Retina (tissue), 1 donor: Measurements from ENCODE around the gene LRRTM4.
A peak's percentile ranks its signal among the peaks of the same experiment; 100 is the strongest.
"Not testable (repeated sequence)": the region's sequence is repeated elsewhere in the genome, so short reads cannot be mapped to it uniquely, and the experiment has no call there.

Experiments
- DNase-seq: peaks from one replicate; pipeline ENCODE4 v3.0.0-alpha.2; 2016

The LRRTM4 gene

DNA sequence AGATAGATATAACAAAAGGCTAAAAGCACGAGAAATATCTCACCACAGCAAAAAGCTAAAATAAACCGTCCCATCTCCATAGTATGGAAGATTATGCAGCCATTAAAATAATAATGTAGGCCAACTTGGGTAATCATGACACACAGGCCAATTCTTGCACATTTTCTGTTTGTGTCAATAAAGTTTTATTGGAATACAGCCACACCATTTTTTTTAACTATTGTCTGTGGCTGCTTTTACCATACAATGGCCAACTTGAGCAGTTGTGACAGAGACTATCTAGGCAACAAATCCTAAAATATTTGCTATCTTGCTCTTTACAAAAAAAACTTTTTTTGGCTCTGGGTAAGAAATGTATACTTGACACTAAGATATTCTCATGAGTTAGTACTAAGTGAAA lies 212.5 kb downstream of the LRRTM4 start:
- no peak for DNase-seq

DNA sequence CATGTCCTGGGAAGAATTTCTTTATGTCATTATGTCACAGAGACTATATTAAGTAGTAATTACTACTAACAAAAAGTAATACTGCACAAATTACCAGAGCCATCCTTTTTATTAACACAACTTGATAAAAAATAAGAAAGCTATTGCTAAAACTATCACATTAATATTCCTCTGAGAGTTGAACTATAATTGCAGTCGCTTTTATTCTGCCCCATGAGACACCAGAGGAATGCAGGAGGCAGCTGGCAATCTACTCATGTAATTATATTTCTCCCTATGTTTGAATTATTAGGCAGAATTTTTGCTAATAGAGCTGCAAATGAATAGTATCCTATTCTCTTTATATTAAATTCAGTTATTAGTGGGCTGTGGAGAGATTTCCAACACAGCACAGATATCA lies 220.7 kb downstream of the LRRTM4 start:
- DNase-seq, result no peak

DNA sequence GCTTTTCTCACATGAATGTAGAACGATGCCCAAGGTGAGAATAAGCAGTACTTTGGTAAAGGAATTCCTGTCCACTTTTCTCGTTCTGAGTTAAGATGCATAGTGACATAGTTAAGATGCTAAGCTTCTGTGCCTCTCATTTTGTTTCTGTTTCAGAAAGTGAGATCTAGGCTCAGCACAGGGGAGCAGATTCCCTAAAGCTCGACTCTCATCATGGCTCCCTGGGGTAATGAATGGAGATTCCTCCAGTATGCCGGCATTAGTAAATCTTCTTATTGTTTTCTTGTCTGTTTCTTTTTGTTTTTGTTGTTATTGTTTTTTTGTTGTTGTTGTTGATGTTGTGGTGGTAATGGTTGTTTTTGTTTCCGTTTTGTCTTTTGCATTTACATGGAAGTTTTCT lies 225.4 kb downstream of the LRRTM4 start:
- no peak for DNase-seq

DNA sequence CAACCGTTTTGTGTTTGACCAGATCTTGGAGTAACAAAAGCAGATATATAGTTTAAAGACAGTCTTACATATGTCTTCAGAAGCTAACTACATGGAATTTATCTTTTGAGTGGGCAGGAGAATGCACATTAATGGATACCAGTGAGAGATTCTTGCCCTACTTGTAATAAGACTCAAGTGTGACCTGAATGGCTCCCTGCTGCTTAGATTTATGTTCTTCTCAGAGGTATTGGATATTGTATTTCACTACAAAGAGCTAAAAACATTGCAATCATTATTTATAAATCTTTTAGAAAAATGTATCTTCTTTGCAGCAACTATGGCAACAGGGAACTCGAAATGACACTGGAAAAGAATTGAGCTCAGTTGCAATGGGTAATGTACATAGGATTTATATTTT lies 227.7 kb downstream of the LRRTM4 start:
- no peak for DNase-seq

DNA sequence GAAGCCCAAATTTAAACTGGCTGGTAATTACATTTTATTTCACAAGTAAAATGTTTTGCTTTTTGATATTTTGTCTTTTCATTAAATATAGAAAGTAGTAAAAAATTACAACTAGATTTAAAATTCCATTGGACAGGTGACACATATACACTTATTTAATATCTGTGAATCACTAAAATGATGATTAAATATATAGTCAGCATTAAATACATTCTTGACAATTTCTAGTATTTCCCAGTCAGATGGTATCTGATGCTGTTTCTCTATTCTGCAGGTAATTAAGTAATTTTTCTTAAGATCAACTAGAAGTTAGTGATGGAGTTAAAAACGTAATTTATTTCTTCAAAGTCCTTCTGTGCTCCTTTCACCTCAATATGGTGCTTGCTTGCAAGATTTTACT lies 237.8 kb downstream of the LRRTM4 start:
- DNase-seq, result no peak

DNA sequence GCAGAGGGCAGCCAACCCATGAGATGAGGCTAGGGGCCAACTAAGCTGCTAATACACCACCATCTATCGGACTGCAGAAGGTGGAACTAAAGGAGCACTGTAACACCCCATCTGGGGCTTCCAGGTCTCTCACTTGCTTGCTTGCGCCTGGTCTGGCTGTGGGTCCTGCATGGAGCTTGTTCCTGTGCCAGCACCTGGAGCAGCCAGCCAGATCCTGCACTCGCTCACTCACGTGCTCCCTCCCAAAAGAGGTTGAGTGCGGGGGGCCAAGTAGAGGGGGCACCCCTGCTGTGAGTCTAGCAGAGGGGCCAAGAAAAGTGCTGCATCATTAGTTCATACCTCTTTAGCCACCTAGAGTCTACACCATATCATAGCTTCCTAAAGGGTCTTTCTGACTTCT lies 250.9 kb downstream of the LRRTM4 start:
- no peak for DNase-seq

DNA sequence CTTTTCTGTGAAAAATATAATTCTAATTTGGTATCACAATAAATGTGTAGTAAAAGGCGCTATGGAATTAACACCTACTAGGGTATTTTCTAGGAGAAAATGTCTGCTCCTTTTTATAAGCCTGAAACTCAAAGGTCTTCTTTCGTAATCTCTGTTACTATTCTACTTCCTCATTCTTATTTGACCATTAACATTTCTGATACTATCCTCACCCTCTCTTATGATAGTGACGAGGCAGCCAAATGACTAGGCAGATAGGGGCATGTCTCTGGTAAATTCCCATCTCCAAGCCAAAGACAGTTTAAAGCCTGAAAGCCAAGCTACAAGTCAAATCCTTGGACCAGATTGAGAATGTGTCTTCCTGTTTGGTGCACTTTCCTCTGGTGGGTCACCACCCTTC lies 251.7 kb downstream of the LRRTM4 start:
- DNase-seq, result no peak

DNA sequence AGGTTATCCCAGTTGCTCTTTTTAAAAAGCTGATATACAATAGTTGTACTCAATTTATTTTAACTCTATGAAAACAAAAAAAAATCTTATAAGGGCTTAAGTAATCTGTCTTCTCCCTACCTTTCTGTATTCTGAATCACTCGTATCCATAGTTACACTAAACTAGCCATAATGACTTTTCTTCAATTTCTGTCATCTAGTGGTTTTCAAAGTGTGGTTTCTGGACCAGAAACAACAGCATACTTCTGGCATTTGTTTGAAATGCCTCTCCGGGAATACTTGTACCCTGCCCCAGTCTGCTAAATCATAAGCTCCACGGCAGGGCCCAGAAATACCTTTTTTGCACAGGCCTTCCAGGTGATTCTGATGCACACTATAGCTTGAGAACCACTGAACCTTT lies 253.6 kb downstream of the LRRTM4 start:
- no peak for DNase-seq

DNA sequence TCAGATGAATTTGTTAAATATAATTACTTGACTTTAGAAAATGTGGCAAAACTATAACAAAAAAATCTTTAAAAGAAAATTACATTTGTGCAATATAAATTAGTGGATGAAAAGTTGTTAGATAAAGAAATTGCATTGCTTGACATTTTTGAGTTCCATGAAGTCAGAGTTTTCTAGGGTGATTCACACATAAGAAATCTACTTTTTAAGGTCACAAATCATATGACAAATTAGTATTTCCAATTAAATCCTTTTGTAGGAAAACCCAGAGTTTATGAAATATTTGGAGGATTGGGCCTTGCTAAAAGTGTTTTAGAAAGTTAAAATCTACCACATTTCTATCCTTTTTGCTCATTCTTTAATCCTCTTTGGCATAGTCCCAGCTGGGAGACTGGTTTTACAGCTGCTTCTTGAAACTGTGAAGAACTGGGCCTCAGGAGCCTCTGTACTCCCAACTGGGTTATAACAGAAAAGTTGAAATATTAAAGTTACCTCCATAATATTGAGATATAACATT lies 289.2 kb downstream of the LRRTM4 start:
- DNase-seq, result no peak

DNA sequence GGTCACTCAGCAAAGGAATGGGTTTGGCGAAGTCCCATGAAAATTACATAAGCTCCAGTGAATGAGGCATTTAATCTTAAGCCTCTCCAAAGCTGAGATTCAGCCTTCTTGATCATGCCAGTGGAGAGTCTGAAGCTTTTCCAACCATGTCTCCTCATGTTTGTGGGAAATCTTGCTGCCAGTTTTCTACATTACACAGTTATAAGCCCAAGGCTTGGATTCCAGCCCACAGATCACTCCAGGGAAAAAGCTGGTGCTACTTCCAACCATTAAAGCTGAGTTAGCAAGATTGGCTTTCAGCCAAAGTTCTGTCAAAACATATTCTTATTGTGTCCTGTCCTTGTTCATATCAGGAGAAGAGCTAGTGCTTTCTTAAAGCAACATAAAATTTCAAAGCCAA lies 293.8 kb downstream of the LRRTM4 start:
- peak; percentile 29 for DNase-seq

GRCh38 chr2:77210725-77211124 lies 311.5 kb downstream of the LRRTM4 start:
- no peak for DNase-seq

- DNase-seq, result no peak
Measured at GRCh38 chr2:77207331-77207730, 314.8 kb downstream of the LRRTM4 start.

DNA sequence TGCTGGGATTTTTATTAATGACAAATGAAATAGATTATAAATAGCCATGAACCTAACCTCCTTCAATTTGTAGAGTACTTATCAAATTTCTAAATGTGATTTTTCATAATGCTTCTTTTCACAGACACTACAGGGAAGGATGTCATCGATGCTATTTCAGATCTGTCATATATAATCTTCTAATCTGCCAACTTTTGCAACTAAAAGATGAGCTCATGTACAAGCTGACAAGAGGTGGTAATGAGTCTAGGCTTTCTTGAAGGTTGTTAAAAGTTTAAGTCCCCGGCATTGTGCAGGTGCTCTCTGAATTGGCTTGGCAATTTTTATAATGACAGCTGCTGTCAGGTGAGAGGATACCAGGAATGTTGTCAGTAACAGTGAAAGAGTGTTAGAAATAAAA lies 320.4 kb downstream of the LRRTM4 start:
- DNase-seq, result no peak

DNA sequence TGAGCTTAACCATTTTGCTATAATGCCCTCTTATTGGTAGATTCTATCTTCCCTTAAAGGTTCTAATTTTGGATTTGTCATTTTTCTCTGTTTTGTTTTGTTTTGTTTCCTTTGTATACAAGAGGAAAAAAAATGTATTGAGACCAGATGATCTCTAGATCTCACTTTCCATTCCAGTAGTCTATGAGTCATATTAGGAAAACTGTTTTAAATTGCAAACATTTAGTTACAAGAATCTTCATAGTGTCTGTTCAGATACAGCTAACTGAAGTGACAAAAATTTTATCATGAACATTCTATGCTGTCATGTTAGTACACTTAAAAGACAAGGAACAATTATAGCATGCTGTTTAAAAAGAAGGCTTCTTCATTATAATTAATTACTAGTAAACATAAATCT lies 322.8 kb downstream of the LRRTM4 start:
- no peak for DNase-seq

- DNase-seq, result no peak
Measured at GRCh38 chr2:77193858-77194448, 328.2 kb downstream of the LRRTM4 start.

DNA sequence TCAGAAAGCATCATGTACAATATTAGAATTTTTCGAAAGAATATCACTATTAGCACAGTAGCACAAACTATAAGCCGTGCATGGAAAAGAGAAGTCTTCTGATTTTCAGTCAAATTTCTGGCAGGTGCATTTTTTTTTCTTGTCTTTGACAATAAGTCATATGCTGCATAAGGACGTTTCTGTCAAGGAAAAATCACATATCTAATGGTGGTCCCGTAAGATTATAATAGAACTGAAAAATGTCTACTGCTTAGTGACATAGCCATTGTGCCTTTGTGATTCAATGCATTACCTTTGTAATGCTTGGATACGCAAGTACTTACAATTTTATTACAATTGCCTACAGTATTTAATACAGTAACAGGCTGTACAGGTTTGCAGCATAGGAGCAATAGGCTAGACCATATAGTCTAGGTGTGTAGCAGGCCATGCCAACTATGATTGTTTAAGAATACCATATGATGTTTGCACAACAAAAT lies 329.3 kb downstream of the LRRTM4 start:
- no peak for DNase-seq

GRCh38 chr2:77191665-77192064 lies 330.5 kb downstream of the LRRTM4 start:
- no peak for DNase-seq

GRCh38 chr2:77190721-77191346 lies 331.3 kb downstream of the LRRTM4 start:
- DNase-seq, result no peak

DNA sequence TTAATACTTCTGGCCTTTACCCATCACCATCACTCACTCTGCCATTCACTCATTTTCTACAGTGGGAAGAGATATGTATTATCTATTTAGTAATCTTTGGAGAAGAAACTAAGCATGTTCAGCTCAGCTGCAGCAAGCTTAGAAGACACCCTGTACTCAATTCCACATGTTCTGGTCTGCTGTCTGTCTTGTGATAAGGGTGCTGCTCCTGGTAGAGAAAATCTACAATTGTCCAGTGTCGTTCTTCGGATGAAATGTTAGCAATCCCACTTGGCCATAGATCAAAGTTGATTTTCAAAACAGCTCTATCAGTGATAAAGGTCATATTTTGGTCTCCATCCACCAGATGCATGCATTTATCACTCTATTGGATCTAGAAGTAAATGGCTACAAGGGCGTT lies 337.1 kb downstream of the LRRTM4 start:
- DNase-seq, result no peak

- DNase-seq, result no peak
Measured at GRCh38 chr2:77179297-77179696, 342.9 kb downstream of the LRRTM4 start.

DNA sequence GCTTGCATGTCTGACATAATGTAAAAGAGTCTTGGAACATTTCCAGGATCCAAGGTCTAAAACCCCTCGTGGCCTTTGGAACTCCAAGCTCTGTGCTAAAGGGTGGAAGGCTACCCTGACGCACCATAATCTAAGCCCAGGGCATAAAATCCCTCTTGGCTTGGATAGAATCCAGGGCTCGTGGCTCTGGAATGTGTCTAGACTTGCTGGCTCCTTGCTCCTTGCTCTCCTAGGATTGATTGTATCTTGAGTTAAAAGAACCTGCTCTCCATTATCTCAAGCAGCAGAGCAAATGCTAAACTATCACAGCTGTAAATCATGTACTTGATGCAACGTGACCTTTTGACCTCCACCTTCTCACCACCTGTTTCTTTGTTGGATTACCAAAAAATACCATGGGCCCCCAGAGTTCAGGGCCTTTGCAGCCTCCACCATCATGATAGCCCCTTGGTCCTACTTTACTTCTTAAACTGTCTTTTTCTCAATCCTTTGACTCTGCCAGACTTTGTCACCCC lies 346.9 kb downstream of the LRRTM4 start:
- not testable (repeated sequence) for DNase-seq

DNA sequence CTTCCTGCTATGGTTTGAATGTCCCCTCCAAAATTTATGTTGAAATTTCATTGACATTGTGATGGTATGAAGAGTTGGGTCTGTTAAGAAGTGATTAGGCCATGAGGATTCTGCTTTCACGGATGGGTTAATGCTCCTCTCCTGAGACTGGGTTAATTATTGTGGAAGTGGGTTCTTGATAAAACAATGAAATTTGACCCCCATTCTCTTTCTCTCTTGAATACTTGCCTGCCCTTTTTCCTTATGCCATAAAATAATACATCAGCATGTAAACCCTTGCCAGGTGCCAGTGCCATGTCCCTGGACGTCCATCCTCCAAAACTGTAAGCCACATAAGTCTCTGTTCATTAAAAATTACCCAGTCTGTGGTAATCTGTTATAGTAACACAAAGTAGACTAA lies 352.8 kb downstream of the LRRTM4 start:
- no peak for DNase-seq

DNA sequence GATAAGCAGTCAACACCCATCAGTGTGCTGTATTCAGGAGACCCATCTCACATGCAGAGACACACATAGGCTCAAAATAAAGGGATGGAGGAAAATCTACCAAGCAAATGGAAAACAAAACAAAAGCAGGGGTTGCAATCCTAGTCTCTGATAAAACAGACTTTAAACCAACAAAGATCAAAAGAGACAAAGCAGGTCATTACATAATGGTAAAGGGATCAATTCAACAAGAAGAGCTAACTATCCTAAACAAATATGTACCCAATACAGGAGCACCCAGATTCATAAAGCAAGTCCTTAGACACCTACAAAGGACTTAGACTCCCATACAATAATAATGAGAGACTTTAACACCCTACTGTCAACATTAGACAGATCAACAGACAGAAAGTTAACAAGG lies 358.2 kb downstream of the LRRTM4 start:
- not testable (repeated sequence) for DNase-seq

- DNase-seq, result no peak
Measured at GRCh38 chr2:77161009-77161408, 361.2 kb downstream of the LRRTM4 start.

- no peak for DNase-seq
Measured at GRCh38 chr2:77156599-77156998, 365.6 kb downstream of the LRRTM4 start.
